C4-2B (cell line): Measurements from ENCODE around the gene HPF1.

ENCODE experiments used
- ZFX ChIP-seq: fragments of 450-650 bp; IDR thresholded peaks from 2 replicates; pipeline ENCODE4 v1.6.1; 2017
- TF ChIP-seq, protein P1 (sequence below): fragments of 450-650 bp; conservative IDR thresholded peaks from 2 replicates; pipeline ENCODE4 v1.5.1; 2017; ENCODE audit warnings: mild to moderate bottlenecking

DNA sequence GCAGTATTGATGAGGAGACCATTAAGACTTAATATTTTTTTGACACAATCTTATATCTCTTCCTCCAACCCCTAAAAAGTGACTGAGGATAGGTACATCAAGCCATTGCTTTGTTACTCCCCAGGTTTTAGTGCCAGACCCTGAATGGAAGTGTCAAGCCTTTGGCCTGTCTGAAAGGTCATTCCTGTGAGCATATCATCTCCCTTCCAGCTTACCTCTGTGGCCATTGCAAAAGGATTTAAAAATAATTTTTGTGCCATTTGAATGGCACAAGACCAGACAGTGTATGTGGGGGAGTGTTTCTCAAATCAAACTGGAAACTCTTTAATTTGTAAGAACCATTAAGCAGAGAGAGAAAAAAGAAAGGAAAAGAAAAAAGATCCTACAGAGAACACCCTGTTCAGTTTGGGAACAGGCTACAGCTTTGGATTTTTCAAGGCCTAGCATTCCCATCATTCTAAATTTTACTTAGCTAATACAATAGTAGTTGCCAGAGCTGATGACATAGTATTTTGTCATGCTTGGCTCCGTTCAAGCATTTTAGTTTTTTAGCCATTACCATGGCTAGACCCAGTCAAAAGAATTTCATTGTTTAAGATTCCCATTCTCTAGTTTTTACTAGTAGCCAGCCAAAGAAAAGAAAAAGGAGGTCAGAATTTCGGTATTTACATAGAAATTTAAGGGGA, 49.6 kb downstream of the HPF1 start:
- TF ChIP-seq, protein P1, sequence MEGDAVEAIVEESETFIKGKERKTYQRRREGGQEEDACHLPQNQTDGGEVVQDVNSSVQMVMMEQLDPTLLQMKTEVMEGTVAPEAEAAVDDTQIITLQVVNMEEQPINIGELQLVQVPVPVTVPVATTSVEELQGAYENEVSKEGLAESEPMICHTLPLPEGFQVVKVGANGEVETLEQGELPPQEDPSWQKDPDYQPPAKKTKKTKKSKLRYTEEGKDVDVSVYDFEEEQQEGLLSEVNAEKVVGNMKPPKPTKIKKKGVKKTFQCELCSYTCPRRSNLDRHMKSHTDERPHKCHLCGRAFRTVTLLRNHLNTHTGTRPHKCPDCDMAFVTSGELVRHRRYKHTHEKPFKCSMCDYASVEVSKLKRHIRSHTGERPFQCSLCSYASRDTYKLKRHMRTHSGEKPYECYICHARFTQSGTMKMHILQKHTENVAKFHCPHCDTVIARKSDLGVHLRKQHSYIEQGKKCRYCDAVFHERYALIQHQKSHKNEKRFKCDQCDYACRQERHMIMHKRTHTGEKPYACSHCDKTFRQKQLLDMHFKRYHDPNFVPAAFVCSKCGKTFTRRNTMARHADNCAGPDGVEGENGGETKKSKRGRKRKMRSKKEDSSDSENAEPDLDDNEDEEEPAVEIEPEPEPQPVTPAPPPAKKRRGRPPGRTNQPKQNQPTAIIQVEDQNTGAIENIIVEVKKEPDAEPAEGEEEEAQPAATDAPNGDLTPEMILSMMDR = no peak
- TF ChIP-seq ZFX = no peak
